ENCODE measurements around the gene RPP25L.

Gene RPP25L

DNA sequence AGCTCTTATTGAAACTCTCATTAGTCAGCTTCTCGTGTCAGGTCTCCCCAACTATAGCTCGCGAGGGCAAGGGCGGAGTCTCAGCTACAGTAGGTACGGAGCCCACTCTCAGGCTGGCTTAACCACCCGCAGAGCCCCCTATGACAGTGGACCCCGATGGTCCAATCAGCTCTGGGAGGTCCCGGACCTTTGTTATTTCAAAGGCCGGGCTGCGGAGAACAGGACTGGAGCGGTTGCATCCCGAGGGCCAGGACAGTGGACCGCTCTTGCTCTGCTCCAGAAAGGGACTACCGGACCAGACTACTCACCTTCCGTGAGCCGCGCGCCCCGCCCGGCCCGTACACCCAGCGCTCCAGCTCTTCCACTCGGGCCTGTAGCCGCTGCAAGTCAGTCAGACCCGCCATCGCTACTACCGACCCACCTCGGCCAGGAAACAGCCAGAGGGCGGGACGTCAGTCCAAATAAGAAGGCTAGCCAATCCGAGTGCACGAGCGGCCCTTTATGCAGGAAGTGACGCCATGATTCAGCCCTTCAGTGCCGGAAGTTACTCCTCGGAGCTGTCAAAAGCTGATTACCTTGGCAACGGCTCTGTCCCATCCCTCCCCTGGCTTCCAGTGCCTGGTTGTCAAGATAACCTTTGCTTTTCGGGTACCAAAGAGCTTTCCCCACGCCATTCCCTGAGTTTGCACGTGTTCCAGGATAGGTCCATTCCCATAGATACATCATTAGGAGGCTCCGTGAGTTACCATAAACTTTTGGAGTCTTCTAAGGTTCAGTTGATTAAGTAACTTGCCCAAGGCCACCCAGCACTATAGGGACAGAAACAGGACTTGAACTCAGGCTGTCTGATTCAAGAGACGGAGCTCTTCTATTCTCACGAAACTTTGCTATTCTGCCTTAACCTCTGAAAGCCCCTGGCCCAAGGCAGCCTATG is 8.4 kb upstream of the RPP25L start, which contains the start of gene DCTN3:
Gene DCTN3 (minus strand): TSS at position 435 of the 934 bp plus-strand sequence. CDS start 31 bp downstream, at position 404.
- H3K27ac ChIP-seq (replicated peaks), result peak within 1 kb of the TSS; percentile 55

DNA sequence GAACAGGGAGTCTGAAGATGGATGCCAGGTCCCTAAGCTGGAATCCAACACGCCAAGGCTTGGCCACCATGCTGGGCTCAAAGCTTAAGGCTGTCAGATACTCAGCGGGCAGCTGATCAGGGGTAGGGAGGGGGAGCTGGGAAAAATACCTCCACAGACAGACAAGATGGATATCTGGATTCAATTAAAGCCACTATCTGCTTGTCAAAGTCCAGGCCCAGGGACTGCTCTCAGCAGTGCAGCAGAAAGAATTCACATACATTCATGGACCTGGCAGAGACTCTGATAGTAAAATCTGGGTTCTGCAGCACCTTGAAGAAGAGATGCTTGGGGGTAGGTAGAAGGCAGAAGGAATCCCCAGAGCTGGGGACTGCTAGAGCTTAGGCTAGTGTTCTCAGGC is 3.2 kb upstream of the RPP25L start:
- no peaks in the 10 kb centered on the region for H3K27me3 ChIP-seq (ENCODE audit: insufficient read depth, poor library complexity, severe bottlenecking)
- DNase-seq (ENCODE audit: low read depth in 1 of 2, low spot score in 1 of 2), result no peak
- H3K27ac ChIP-seq (replicated peaks), result no peak overlapping the region
- TF ChIP-seq, protein P1, sequence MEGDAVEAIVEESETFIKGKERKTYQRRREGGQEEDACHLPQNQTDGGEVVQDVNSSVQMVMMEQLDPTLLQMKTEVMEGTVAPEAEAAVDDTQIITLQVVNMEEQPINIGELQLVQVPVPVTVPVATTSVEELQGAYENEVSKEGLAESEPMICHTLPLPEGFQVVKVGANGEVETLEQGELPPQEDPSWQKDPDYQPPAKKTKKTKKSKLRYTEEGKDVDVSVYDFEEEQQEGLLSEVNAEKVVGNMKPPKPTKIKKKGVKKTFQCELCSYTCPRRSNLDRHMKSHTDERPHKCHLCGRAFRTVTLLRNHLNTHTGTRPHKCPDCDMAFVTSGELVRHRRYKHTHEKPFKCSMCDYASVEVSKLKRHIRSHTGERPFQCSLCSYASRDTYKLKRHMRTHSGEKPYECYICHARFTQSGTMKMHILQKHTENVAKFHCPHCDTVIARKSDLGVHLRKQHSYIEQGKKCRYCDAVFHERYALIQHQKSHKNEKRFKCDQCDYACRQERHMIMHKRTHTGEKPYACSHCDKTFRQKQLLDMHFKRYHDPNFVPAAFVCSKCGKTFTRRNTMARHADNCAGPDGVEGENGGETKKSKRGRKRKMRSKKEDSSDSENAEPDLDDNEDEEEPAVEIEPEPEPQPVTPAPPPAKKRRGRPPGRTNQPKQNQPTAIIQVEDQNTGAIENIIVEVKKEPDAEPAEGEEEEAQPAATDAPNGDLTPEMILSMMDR (IDR thresholded peaks at IDR 0.05; ENCODE audit: insufficient read depth, low read length), result no peak
- no peak for TF ChIP-seq GABPA (IDR thresholded peaks at IDR 0.05; ENCODE audit: low read depth)
- TF ChIP-seq, protein P2, sequence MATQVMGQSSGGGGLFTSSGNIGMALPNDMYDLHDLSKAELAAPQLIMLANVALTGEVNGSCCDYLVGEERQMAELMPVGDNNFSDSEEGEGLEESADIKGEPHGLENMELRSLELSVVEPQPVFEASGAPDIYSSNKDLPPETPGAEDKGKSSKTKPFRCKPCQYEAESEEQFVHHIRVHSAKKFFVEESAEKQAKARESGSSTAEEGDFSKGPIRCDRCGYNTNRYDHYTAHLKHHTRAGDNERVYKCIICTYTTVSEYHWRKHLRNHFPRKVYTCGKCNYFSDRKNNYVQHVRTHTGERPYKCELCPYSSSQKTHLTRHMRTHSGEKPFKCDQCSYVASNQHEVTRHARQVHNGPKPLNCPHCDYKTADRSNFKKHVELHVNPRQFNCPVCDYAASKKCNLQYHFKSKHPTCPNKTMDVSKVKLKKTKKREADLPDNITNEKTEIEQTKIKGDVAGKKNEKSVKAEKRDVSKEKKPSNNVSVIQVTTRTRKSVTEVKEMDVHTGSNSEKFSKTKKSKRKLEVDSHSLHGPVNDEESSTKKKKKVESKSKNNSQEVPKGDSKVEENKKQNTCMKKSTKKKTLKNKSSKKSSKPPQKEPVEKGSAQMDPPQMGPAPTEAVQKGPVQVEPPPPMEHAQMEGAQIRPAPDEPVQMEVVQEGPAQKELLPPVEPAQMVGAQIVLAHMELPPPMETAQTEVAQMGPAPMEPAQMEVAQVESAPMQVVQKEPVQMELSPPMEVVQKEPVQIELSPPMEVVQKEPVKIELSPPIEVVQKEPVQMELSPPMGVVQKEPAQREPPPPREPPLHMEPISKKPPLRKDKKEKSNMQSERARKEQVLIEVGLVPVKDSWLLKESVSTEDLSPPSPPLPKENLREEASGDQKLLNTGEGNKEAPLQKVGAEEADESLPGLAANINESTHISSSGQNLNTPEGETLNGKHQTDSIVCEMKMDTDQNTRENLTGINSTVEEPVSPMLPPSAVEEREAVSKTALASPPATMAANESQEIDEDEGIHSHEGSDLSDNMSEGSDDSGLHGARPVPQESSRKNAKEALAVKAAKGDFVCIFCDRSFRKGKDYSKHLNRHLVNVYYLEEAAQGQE (IDR thresholded peaks at IDR 0.05; ENCODE audit: insufficient replicate concordance, low read depth), result no peak
- no peak for TF ChIP-seq POLR2AphosphoS5 (IDR thresholded peaks at IDR 0.05; ENCODE audit: low read depth)
- TF ChIP-seq SPI1 (IDR thresholded peaks at IDR 0.05; ENCODE audit: borderline replicate concordance, low read depth), result no peak
- no peak overlapping the region for H3K4me3 ChIP-seq (replicated peaks; ENCODE audit: insufficient read depth, low read length)

More for the DNA sequence above, 8.4 kb upstream of the RPP25L start, which contains the start of gene DCTN3:
- peak; percentile 74; the same call in 1 of the 2 replicates for TF ChIP-seq POLR2AphosphoS5 (IDR thresholded peaks at IDR 0.05; ENCODE audit: low read depth)
- peak; percentile 90 for TF ChIP-seq GABPA (IDR thresholded peaks at IDR 0.05; ENCODE audit: low read depth)
- no peak for TF ChIP-seq SPI1 (IDR thresholded peaks at IDR 0.05; ENCODE audit: borderline replicate concordance, low read depth)
- Histone ChIP-seq H3K27me3 (ENCODE audit: insufficient read depth, poor library complexity, severe bottlenecking) (peaks cover 29% of the 10 kb centered on the region), H3K4me3 (replicated peaks; ENCODE audit: insufficient read depth, low read length) (peak within 1 kb of the TSS; percentile 94)
- DNase-seq (ENCODE audit: low read depth in 1 of 2, low spot score in 1 of 2), result peak; percentile 85 to 96

DNA sequence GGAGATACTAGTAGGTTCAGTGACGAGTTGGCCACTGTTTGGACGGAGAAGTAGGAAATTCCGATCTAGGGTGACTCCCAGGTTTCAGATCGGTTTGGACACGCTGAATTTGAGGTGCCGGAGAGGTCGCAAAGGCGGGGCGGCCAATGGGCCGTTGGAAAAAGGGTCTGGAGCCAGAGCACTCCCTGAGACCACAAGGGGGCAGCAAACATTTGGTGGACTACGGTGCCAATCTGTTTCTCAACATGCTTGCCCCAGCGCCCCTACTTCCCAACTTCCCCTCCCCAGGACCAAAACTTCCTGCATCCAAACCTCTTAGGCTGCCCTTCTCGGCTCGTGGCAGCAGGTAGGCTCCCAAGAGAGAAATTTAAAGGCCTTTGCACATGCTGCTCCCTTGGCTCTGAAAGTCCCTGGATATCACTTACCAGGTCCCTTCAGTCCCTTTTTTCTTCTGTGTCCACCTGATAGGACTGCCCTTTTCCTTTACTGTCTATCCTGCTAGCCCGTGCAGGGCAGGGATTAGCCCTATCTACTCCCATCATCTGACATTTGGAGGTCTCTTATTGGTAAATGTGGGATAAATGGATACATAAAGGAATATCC is 992 bp upstream of the RPP25L start:
- Histone ChIP-seq H3K27ac (replicated peaks) (no peak overlapping the region), H3K27me3 (ENCODE audit: insufficient read depth, poor library complexity, severe bottlenecking) (no peaks in the 10 kb centered on the region), H3K4me3 (replicated peaks; ENCODE audit: insufficient read depth, low read length) (peak overlapping the region; percentile 62)
- peak; percentile 56 to 79 for DNase-seq (ENCODE audit: low read depth in 1 of 2, low spot score in 1 of 2)
- no peak for TF ChIP-seq GABPA (IDR thresholded peaks at IDR 0.05; ENCODE audit: low read depth)
- TF ChIP-seq, protein P2 (IDR thresholded peaks at IDR 0.05; ENCODE audit: insufficient replicate concordance, low read depth), result no peak
- TF ChIP-seq SPI1 (IDR thresholded peaks at IDR 0.05; ENCODE audit: borderline replicate concordance, low read depth), result peak; percentile 12; the same call in 1 of the 2 replicates
- TF ChIP-seq, protein P1 (IDR thresholded peaks at IDR 0.05; ENCODE audit: insufficient read depth, low read length), result peak; percentile 55
- no peak for TF ChIP-seq POLR2AphosphoS5 (IDR thresholded peaks at IDR 0.05; ENCODE audit: low read depth)
